WERI-Rb-1 (cell line): ENCODE data around the gene DIAPH2.

Experiments used
- DNase-seq: peaks from one replicate; pipeline ENCODE4 v3.0.0-alpha.2; 2020
- H3K27ac ChIP-seq: fragments of 250-450 bp; sonication (Bioruptor Pico); 2 replicates; pipeline ENCODE4 v1.5.1; 2020; ENCODE audit warnings: mild to moderate bottlenecking, moderate library complexity
- H3K27me3 ChIP-seq: fragments of 250-450 bp; sonication (Bioruptor Pico); 2 replicates; pipeline ENCODE4 v1.5.1; 2021; ENCODE audit warnings: mild to moderate bottlenecking, low read depth, moderate library complexity; ENCODE audit not compliant: insufficient read depth, severe bottlenecking
- H3K36me3 ChIP-seq: fragments of 250-450 bp; sonication (Bioruptor Pico); 2 replicates; pipeline ENCODE4 v1.5.1; 2020; ENCODE audit warnings: mild to moderate bottlenecking, moderate library complexity
- H3K4me3 ChIP-seq: 2 replicates; pipeline ENCODE4 v1.5.1; 2011; ENCODE audit warnings: low read depth, mild to moderate bottlenecking, control low read depth, low read length
- H3K9me3 ChIP-seq: fragments of 250-450 bp; sonication (Bioruptor Pico); 2 replicates; pipeline ENCODE4 v1.5.1; 2021; ENCODE audit warnings: mild to moderate bottlenecking, moderate library complexity; ENCODE audit not compliant: severe bottlenecking
- CTCF ChIP-seq: IDR thresholded peaks from 2 replicates; pipeline ENCODE4 v1.5.1; 2011; ENCODE audit warnings: low read depth, mild to moderate bottlenecking, control low read depth, inconsistent platforms, low read length

DIAPH2 gene

GRCh38 chrX:96792047-96792446, 107.4 kb downstream of the DIAPH2 start:
- no peak overlapping the region for H3K4me3 ChIP-seq
- H3K9me3 ChIP-seq = no peaks in the 10 kb centered on the region
- H3K27me3 ChIP-seq = no peaks in the 10 kb centered on the region
- H3K36me3 ChIP-seq = no peaks in the 10 kb centered on the region
- TF ChIP-seq CTCF = no peak
- DNase-seq = no peak
- no peak overlapping the region for H3K27ac ChIP-seq

GRCh38 chrX:96798982-96799381, 114.3 kb downstream of the DIAPH2 start:
- no peaks in the 10 kb centered on the region for H3K9me3 ChIP-seq
- TF ChIP-seq CTCF = no peak
- H3K27me3 ChIP-seq = peaks cover 4% of the 10 kb centered on the region
- H3K36me3 ChIP-seq = no peaks in the 10 kb centered on the region
- no peak overlapping the region for H3K4me3 ChIP-seq
- DNase-seq = no peak
- H3K27ac ChIP-seq = no peak overlapping the region

GRCh38 chrX:96807318-96807717, 122.7 kb downstream of the DIAPH2 start:
- Histone ChIP-seq H3K27ac (no peak overlapping the region), H3K4me3 (no peak overlapping the region), H3K36me3 (no peaks in the 10 kb centered on the region), H3K27me3 (peaks cover 4% of the 10 kb centered on the region), H3K9me3 (no peaks in the 10 kb centered on the region)
- DNase-seq = no peak
- TF ChIP-seq CTCF = no peak

GRCh38 chrX:96820935-96821334, 136.3 kb downstream of the DIAPH2 start:
- DNase-seq = no peak
- Histone ChIP-seq H3K27ac (no peak overlapping the region), H3K36me3 (no peaks in the 10 kb centered on the region), H3K4me3 (no peak overlapping the region), H3K27me3 (peaks cover 6% of the 10 kb centered on the region), H3K9me3 (no peaks in the 10 kb centered on the region)
- no peak for TF ChIP-seq CTCF

GRCh38 chrX:96824166-96824565, 139.5 kb downstream of the DIAPH2 start:
- Histone ChIP-seq H3K9me3 (no peaks in the 10 kb centered on the region), H3K4me3 (no peak overlapping the region), H3K36me3 (no peaks in the 10 kb centered on the region), H3K27me3 (peaks cover 3% of the 10 kb centered on the region), H3K27ac (no peak overlapping the region)
- no peak for DNase-seq
- no peak for TF ChIP-seq CTCF

- no peak overlapping the region for H3K4me3 ChIP-seq
- no peak for DNase-seq
- no peaks in the 10 kb centered on the region for H3K27me3 ChIP-seq
- no peaks in the 10 kb centered on the region for H3K9me3 ChIP-seq
- H3K36me3 ChIP-seq = no peaks in the 10 kb centered on the region
- TF ChIP-seq CTCF = no peak
- H3K27ac ChIP-seq = no peak overlapping the region
Observed at GRCh38 chrX:96833333-96833732, 148.7 kb downstream of the DIAPH2 start.
